ENCODE data around the gene SCAPER. TPM values are rescaled to one million over a fixed set of nuclear protein-coding genes. Genes with fewer than 3 reads are reported as not detected.

Gene SCAPER
- polyA plus RNA-seq, 2 of the 4 experiments (the other 2 are of a cell fraction) = 4.9 to 5.5 TPM

DNA sequence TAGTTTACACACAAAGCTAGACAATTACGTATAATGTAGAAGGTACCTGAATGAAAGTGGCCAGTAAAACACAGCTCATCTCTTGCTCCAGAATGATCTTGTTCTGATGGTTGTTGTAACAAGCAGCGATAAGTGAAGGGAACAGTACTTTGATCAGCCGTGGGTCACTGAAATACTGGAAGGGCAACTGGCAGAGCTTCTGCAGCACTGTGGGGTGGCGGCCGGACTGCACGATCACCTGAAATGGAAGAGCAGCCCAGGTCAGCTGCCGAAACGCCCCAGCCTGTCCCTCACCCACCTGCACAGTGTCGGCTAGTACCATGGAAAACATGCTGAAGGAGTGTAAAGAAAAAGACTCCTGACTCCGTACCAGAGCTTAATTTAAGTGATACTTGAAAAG, 551.2 kb downstream of the SCAPER start:
- no peaks in the 10 kb centered on the region for H3K9me3 ChIP-seq
- POLR2A ChIA-PET = interaction anchor here (0.6 kb wide), 1 partner anchor 17 kb away, joined by 3 read pairs; the partner anchor contains the start of gene ISL2
- DNase-seq (ENCODE audit: low read depth in 1 of 2, low spot score in 1 of 2) (no peak), FAIRE-seq (no peak), ATAC-seq (no peak)
- CTCF ChIA-PET = interaction anchor here (1.0 to 1.1 kb wide), 2 partner anchors 21 to 27 kb away, joined by 3 to 4 read pairs; no protein-coding TSS in a partner anchor
- H3K4me2 ChIP-seq = no peak overlapping the region
- no peak for TF ChIP-seq ZC3H11A (IDR thresholded peaks at IDR 0.05)
- no peak for TF ChIP-seq FOSB (CRISPR knock-in tag; IDR thresholded peaks at IDR 0.05)
- TF ChIP-seq, protein P1, sequence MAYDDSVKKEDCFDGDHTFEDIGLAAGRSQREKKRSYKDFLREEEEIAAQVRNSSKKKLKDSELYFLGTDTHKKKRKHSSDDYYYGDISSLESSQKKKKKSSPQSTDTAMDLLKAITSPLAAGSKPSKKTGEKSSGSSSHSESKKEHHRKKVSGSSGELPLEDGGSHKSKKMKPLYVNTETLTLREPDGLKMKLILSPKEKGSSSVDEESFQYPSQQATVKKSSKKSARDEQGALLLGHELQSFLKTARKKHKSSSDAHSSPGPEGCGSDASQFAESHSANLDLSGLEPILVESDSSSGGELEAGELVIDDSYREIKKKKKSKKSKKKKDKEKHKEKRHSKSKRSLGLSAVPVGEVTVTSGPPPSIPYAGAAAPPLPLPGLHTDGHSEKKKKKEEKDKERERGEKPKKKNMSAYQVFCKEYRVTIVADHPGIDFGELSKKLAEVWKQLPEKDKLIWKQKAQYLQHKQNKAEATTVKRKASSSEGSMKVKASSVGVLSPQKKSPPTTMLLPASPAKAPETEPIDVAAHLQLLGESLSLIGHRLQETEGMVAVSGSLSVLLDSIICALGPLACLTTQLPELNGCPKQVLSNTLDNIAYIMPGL (CRISPR knock-in tag; IDR thresholded peaks at IDR 0.05; ENCODE audit: borderline replicate concordance) = no peak
- no peak for TF ChIP-seq TP53 (CRISPR knock-in tag; IDR thresholded peaks at IDR 0.05)
- H3K4me1 ChIP-seq = peaks cover 9% of the 10 kb centered on the region; the same call in 2 of the 3 replicates
- 86% methylated on average over 10 of the region's 10 CpGs for WGBS (ENCODE audit: missing lambda C conversion rate)
- no peak overlapping the region for H3K4me3 ChIP-seq
- H3K27ac ChIP-seq = no peak overlapping the region

DNA sequence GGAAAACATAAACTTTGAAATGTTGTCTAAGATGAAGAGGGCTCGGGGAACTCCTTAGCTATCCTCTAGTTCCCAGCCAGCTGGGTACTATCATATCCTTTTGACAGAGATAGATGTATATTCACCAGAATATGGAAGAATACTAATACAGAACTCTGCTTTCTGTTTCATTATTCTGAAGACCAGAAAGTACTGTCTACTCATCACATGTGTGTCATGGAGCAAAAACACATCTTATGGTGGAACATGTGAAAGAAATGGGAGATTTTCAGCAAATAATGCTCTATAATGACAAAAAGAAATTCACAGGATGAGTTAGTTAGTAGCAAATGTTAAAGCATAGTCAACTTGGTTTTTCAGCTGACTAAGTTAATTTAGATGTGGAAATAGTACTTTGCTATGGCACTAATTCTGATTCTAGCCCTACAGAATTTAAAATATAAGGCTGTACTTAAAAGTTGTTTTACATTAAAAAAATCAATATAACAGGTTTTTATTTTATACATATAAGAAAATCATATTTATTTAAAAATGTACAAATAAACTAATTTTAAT, 552.0 kb downstream of the SCAPER start:
- Histone ChIP-seq H3K27ac (no peak overlapping the region), H3K4me1 (peaks cover 9% of the 10 kb centered on the region; the same call in 2 of the 3 replicates), H3K4me2 (no peak overlapping the region), H3K9me3 (no peaks in the 10 kb centered on the region), H3K4me3 (no peak overlapping the region)
- ChIA-PET POLR2A (interaction anchor here (0.6 kb wide), 2 partner anchors 16 kb away, joined by 3 to 4 read pairs; partner anchors contain the start of gene ISL2), CTCF (interaction anchor here (1.0 kb wide), 1 partner anchor 28 kb away, joined by 4 read pairs; no protein-coding TSS in a partner anchor)
- no peak for DNase-seq (ENCODE audit: low read depth in 1 of 2, low spot score in 1 of 2)
- no peak for ATAC-seq
- 90% methylated on average over 1 of the region's 1 CpG for WGBS (ENCODE audit: missing lambda C conversion rate)
- TF ChIP-seq RARB (CRISPR knock-in tag; IDR thresholded peaks at IDR 0.05) (no peak), MAFK (IDR thresholded peaks at IDR 0.05; ENCODE audit: partially characterized antibody) (peak; percentile 55)
- FAIRE-seq = no peak

DNA sequence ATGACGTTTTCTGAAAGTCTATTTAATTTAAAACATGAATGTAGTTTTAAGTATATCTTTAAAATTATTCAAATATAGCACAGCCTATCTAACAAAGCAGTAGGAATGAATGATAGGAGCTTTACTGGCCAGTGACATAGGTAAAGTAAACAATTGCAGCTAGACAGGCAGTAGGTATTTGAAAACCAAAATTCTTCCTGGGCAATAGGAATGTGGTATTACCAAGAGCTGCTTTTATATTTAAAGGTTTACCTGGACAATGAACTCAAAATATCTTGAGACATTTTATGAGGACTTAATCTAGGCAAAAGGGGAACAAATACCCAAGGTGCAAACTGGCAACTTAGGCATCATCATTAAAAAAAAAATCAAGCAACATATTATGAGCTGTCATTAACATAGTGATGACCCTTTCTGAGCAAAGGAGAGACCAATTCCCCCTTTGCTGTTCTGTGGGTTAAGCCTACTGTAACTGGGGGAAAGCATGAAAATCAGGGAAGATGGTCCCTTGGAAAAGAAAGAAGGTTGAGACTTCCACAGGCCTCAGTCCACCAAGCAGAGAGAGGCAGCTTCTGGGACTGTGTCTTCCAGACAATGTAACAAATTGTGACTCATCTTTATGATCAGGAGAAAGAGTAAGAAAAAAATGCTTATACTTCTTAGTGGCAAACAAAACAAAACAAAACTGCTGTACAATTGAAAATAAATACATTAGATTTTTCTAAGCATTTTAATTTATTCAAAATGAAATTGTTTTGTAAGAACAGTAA, 555.7 kb downstream of the SCAPER start:
- Histone ChIP-seq H3K4me1 (peaks cover 9% of the 10 kb centered on the region; the same call in 2 of the 3 replicates), H3K4me2 (no peak overlapping the region), H3K4me3 (no peak overlapping the region), H3K27ac (no peak overlapping the region), H3K9me3 (no peaks in the 10 kb centered on the region)
- 58% methylated on average over 1 of the region's 1 CpG for WGBS (ENCODE audit: missing lambda C conversion rate)
- TF ChIP-seq, protein P2, sequence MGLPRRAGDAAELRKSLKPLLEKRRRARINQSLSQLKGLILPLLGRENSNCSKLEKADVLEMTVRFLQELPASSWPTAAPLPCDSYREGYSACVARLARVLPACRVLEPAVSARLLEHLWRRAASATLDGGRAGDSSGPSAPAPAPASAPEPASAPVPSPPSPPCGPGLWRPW (IDR thresholded peaks at IDR 0.05) = no peak
- TF ChIP-seq POLR2A (IDR thresholded peaks at IDR 0.05; ENCODE audit: low read length) = no peak
- TF ChIP-seq FOSL2 (IDR thresholded peaks at IDR 0.05) = no peak
- TF ChIP-seq FOSL2 (CRISPR knock-in tag; IDR thresholded peaks at IDR 0.05) = 0 out of 2 replicates have a peak, but pooled peaks have one; percentile 19
- TF ChIP-seq CEBPB (IDR thresholded peaks at IDR 0.05) = no peak
- ATAC-seq = peak in 1 of 2 experiments; percentile 63; a peak in 2 of 6 replicates
- POLR2A ChIA-PET = interaction anchor here (0.7 to 2.2 kb wide), 2 partner anchors 13 to 603 kb away, joined by 5 to 9 read pairs; partner anchors contain the start of gene ISL2
- FAIRE-seq = no peak
- no peak for DNase-seq (ENCODE audit: low read depth in 1 of 2, low spot score in 1 of 2)
- CTCF ChIA-PET = interaction anchor here (0.7 to 0.9 kb wide), 2 partner anchors 202 to 262 kb away, joined by 3 to 4 read pairs; no protein-coding TSS in a partner anchor

DNA sequence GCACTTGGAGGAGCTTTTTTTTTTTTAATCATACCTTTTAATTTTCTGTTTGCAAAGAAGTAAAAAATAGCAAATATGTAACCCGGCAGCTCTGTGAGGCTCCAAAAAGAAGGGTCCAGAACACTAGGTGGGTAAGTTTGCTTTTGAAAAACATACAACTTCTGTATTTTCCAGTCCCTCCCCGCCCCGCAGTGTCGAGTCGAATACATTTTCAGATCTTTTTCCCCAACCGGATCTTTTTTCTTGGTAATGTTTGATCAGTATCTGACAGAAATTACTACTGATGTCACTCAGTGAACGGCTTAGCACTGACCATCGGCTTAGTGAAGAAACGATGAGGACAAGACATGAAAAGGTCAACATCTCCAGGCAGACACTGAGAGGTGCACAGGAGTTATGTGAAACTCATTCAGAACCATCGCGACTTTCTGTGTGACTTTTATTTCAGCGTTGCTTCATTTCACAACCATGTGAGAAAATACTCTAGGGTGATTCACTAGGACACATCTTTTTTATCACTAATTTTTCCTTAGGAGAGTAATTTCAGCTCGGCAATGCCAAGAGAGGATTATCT, 557.6 kb downstream of the SCAPER start:
- no peak overlapping the region for H3K4me2 ChIP-seq
- no peak overlapping the region for H3K4me3 ChIP-seq
- TF ChIP-seq ESRRA (IDR thresholded peaks at IDR 0.05; ENCODE audit: borderline replicate concordance, low read length) (no peak), RFX5 (IDR thresholded peaks at IDR 0.05) (no peak), MAZ (IDR thresholded peaks at IDR 0.05; ENCODE audit: borderline replicate concordance, low read depth, low read length) (no peak), CHD2 (IDR thresholded peaks at IDR 0.05; ENCODE audit: low read length, partially characterized antibody) (no peak), CHD4 (IDR thresholded peaks at IDR 0.05; ENCODE audit: borderline replicate concordance) (no peak), FOSB (CRISPR knock-in tag; IDR thresholded peaks at IDR 0.05) (no peak), NFE2L2 (conservative IDR thresholded peaks at IDR 0.05; ENCODE audit: low read length) (no peak), RNF2 (IDR thresholded peaks at IDR 0.05; ENCODE audit: borderline replicate concordance, low read depth) (no peak), POLR2A (IDR thresholded peaks at IDR 0.05; ENCODE audit: low read length) (no peak)
- TF ChIP-seq, protein P3, sequence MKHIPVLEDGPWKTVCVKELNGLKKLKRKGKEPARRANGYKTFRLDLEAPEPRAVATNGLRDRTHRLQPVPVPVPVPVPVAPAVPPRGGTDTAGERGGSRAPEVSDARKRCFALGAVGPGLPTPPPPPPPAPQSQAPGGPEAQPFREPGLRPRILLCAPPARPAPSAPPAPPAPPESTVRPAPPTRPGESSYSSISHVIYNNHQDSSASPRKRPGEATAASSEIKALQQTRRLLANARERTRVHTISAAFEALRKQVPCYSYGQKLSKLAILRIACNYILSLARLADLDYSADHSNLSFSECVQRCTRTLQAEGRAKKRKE (CRISPR knock-in tag; IDR thresholded peaks at IDR 0.05; ENCODE audit: low read depth) = no peak
- TF ChIP-seq, protein P4, sequence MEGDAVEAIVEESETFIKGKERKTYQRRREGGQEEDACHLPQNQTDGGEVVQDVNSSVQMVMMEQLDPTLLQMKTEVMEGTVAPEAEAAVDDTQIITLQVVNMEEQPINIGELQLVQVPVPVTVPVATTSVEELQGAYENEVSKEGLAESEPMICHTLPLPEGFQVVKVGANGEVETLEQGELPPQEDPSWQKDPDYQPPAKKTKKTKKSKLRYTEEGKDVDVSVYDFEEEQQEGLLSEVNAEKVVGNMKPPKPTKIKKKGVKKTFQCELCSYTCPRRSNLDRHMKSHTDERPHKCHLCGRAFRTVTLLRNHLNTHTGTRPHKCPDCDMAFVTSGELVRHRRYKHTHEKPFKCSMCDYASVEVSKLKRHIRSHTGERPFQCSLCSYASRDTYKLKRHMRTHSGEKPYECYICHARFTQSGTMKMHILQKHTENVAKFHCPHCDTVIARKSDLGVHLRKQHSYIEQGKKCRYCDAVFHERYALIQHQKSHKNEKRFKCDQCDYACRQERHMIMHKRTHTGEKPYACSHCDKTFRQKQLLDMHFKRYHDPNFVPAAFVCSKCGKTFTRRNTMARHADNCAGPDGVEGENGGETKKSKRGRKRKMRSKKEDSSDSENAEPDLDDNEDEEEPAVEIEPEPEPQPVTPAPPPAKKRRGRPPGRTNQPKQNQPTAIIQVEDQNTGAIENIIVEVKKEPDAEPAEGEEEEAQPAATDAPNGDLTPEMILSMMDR (IDR thresholded peaks at IDR 0.05) = no peak
- H3K4me1 ChIP-seq = peaks cover 9% of the 10 kb centered on the region; the same call in 2 of the 3 replicates
- no peak for ATAC-seq
- 87% methylated on average over 13 of the region's 13 CpGs for WGBS (ENCODE audit: missing lambda C conversion rate)
- no peak overlapping the region for H3K27ac ChIP-seq
- FAIRE-seq = no peak
- H3K9me3 ChIP-seq = no peaks in the 10 kb centered on the region
- ChIA-PET POLR2A (interaction anchor here (1.0 kb wide), 1 partner anchor 11 kb away, joined by 4 read pairs; the partner anchor contains the start of gene ISL2), CTCF (interaction anchor here (3.0 kb wide), 1 partner anchor 112 kb away, joined by 10 read pairs; no protein-coding TSS in a partner anchor)
- DNase-seq (ENCODE audit: low read depth in 1 of 2, low spot score in 1 of 2) = no peak

All from A549 (cell line).